ENCODE measurements around the gene CYYR1.

CYYR1 gene

GRCh38 chr21:26443291-26443690 lies 129.8 kb downstream of the CYYR1 start:
- ChIA-PET POLR2A (no interaction called here), CTCF (no interaction called here)
- Histone ChIP-seq H3K27ac (ENCODE audit: extremely low read depth, low read depth, low read length) (no peak overlapping the region), H3K4me1 (ENCODE audit: control insufficient read depth, insufficient read depth, low read length) (no peaks in the 10 kb centered on the region), H3K4me3 (ENCODE audit: low read depth, low read length) (no peak overlapping the region), H3K36me3 (ENCODE audit: control insufficient read depth in 2 of 2, insufficient read depth in 1 of 2, low read length in 2 of 2) (no peaks in the 10 kb centered on the region), H3K9me3 (ENCODE audit: control insufficient read depth, insufficient read depth, low read depth, low read length) (no peaks in the 10 kb centered on the region)
- TF ChIP-seq BCL11B (tag by site-specific recombination; IDR thresholded peaks at IDR 0.05; ENCODE audit: low read depth) (no peak), ZNF530 (tag by site-specific recombination; IDR thresholded peaks at IDR 0.05; ENCODE audit: low read depth) (no peak), GLIS2 (tag by site-specific recombination; IDR thresholded peaks at IDR 0.05) (no peak), ZFP37 (tag by site-specific recombination; IDR thresholded peaks at IDR 0.05) (no peak)
- TF ChIP-seq, protein P1, sequence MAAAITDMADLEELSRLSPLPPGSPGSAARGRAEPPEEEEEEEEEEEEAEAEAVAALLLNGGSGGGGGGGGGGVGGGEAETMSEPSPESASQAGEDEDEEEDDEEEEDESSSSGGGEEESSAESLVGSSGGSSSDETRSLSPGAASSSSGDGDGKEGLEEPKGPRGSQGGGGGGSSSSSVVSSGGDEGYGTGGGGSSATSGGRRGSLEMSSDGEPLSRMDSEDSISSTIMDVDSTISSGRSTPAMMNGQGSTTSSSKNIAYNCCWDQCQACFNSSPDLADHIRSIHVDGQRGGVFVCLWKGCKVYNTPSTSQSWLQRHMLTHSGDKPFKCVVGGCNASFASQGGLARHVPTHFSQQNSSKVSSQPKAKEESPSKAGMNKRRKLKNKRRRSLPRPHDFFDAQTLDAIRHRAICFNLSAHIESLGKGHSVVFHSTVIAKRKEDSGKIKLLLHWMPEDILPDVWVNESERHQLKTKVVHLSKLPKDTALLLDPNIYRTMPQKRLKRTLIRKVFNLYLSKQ (tag by site-specific recombination; IDR thresholded peaks at IDR 0.05; ENCODE audit: borderline replicate concordance): no peak

DNA sequence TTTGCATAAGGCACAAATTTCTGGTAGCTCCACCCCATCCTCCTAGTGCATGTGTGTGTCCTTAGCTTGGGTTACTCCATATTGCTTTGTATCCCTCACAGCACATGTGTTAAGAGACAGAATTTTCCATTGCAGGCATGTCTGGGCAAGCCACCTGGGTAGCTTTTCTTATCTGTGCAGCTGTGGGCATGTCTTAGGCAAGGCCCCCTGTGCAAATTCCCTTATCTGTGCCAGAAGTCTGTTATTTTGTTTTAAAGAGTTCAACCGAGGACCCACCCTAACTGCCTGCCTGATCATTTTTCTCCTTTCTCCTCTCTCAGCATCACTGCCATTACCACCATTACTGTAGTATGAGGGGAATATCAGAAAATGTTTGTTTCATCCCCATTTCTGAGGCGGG lies 131.9 kb downstream of the CYYR1 start:
- ChIA-PET CTCF (interaction anchor here (0.6 kb wide), 1 partner anchor 177 kb away, joined by 5 read pairs; no protein-coding TSS in a partner anchor), POLR2A (no interaction called here)
- Histone ChIP-seq H3K9me3 (ENCODE audit: control insufficient read depth, insufficient read depth, low read depth, low read length) (no peaks in the 10 kb centered on the region), H3K4me3 (ENCODE audit: low read depth, low read length) (no peak overlapping the region), H3K27ac (ENCODE audit: extremely low read depth, low read depth, low read length) (no peak overlapping the region), H3K36me3 (ENCODE audit: control insufficient read depth in 2 of 2, insufficient read depth in 1 of 2, low read length in 2 of 2) (no peaks in the 10 kb centered on the region), H3K4me1 (ENCODE audit: control insufficient read depth, insufficient read depth, low read length) (no peaks in the 10 kb centered on the region)
- TF ChIP-seq SETDB1 (IDR thresholded peaks at IDR 0.05; ENCODE audit: insufficient read length, low read length): peak; percentile 72
- no peak for TF ChIP-seq ZFP69B (tag by site-specific recombination; IDR thresholded peaks at IDR 0.05)

DNA sequence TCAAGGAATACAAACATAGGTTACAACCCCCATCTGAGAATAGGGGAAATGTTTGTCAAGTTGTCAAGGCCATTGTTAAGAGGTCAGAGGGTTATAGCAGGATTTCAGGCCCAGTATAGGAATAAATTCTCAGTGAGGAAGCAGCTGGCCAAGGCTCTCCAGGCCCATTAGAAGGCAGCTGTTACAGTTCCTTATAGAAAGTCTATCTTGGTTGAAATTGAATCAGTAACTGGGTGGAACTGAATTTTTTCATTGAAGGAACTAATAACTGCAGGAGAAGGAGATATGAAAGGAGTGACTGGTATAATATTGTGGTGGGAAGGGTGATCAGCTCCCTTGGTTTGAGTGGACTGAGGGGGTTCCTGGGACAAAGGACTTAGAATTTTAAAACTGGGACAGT lies 134.1 kb downstream of the CYYR1 start:
- H3K27ac ChIP-seq (ENCODE audit: extremely low read depth, low read depth, low read length): no peak overlapping the region
- TF ChIP-seq PBX3 (CRISPR knock-in tag; IDR thresholded peaks at IDR 0.05) (no peak), KLF1 (tag by site-specific recombination; IDR thresholded peaks at IDR 0.05) (no peak), ZNF596 (tag by site-specific recombination; IDR thresholded peaks at IDR 0.05) (no peak), KLF7 (tag by site-specific recombination; IDR thresholded peaks at IDR 0.05; ENCODE audit: borderline replicate concordance) (no peak), KLF10 (tag by site-specific recombination; IDR thresholded peaks at IDR 0.05) (no peak), ZNF324 (tag by site-specific recombination; IDR thresholded peaks at IDR 0.05) (no peak), ZBTB7A (tag by site-specific recombination; IDR thresholded peaks at IDR 0.05; ENCODE audit: low read depth) (no peak), SP2 (tag by site-specific recombination; IDR thresholded peaks at IDR 0.05) (no peak), SETDB1 (IDR thresholded peaks at IDR 0.05; ENCODE audit: insufficient read length, low read length) (no peak), GLIS2 (tag by site-specific recombination; IDR thresholded peaks at IDR 0.05) (no peak), ZNF121 (tag by site-specific recombination; IDR thresholded peaks at IDR 0.05) (no peak)
- TF ChIP-seq, protein P2, sequence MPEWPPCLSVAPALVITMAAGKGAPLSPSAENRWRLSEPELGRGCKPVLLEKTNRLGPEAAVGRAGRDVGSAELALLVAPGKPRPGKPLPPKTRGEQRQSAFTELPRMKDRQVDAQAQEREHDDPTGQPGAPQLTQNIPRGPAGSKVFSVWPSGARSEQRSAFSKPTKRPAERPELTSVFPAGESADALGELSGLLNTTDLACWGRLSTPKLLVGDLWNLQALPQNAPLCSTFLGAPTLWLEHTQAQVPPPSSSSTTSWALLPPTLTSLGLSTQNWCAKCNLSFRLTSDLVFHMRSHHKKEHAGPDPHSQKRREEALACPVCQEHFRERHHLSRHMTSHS (tag by site-specific recombination; IDR thresholded peaks at IDR 0.05): no peak
- H3K36me3 ChIP-seq (ENCODE audit: control insufficient read depth in 2 of 2, insufficient read depth in 1 of 2, low read length in 2 of 2): no peaks in the 10 kb centered on the region
- H3K9me3 ChIP-seq (ENCODE audit: control insufficient read depth, insufficient read depth, low read depth, low read length): no peaks in the 10 kb centered on the region
- POLR2A ChIA-PET: no interaction called here
- no peaks in the 10 kb centered on the region for H3K4me1 ChIP-seq (ENCODE audit: control insufficient read depth, insufficient read depth, low read length)
- H3K4me3 ChIP-seq (ENCODE audit: low read depth, low read length): no peak overlapping the region
- CTCF ChIA-PET: no interaction called here
